GM12892 (cell line): ENCODE results near the gene RFX3.

Experiments
- POLR2A ChIP-seq: IDR thresholded peaks from 2 replicates; pipeline ENCODE4 v1.6.1; 2011; ENCODE audit warnings: low read depth, low read length, control low read depth
- POLR2AphosphoS5 ChIP-seq: IDR thresholded peaks from 2 replicates; pipeline ENCODE4 v1.6.1; 2011; ENCODE audit warnings: low read depth, low read length, control low read depth
- TAF1 ChIP-seq: IDR thresholded peaks from 2 replicates; pipeline ENCODE4 v1.6.1; 2011; ENCODE audit warnings: low read depth, mild to moderate bottlenecking, control low read depth, low read length, borderline replicate concordance

DNA sequence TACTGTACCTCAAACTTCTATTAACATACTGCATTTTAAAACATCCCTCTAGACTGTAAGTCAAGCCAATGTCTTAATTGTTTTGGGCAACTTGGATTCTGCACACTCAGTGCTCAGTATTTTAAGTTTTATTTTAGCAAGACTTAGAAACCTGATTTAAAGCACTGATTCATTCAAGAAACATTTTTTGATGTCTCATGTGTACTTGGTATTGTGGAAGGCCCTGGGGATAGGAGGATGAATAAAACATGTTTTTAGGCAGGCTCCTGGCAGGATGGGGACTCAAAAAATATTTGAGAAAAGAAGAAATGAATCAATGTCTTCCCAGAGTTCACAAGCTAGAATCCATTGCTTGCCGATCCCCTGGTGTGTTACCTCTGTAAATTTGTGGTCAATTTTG is 347.9 kb downstream of the RFX3 start:
- TF ChIP-seq POLR2A, result no peak
- TF ChIP-seq TAF1, result no peak
- TF ChIP-seq POLR2AphosphoS5, result no peak
